ENCODE measurements around the gene TP53INP2.

TP53INP2 gene

GRCh38 chr20:34706302-34706875 is 2.2 kb downstream of the TP53INP2 start:
- TF ChIP-seq CTCF (IDR thresholded peaks at IDR 0.05; ENCODE audit: borderline replicate concordance, insufficient read depth, low read depth, low read length), result no peak
- no peak overlapping the region for H3K4me3 ChIP-seq (ENCODE audit: low read depth, low read length)

- no peak for TF ChIP-seq CTCF (IDR thresholded peaks at IDR 0.05; ENCODE audit: borderline replicate concordance, insufficient read depth, low read depth, low read length)
- H3K4me3 ChIP-seq (ENCODE audit: low read depth, low read length), result no peak overlapping the region
These were observed 3.0 kb downstream of the TP53INP2 start for GRCh38 chr20:34706912-34707784.

- H3K4me3 ChIP-seq (ENCODE audit: low read depth, low read length), result peak overlapping the region; percentile 68
- TF ChIP-seq CTCF (IDR thresholded peaks at IDR 0.05; ENCODE audit: borderline replicate concordance, insufficient read depth, low read depth, low read length), result peak; percentile 66
These were observed 4.5 kb downstream of the TP53INP2 start for GRCh38 chr20:34708621-34709043.

- peak overlapping the region; percentile 68 for H3K4me3 ChIP-seq (ENCODE audit: low read depth, low read length)
- no peak for TF ChIP-seq CTCF (IDR thresholded peaks at IDR 0.05; ENCODE audit: borderline replicate concordance, insufficient read depth, low read depth, low read length)
These were observed 5.1 kb downstream of the TP53INP2 start for GRCh38 chr20:34709044-34709830.

- peak overlapping the region; percentile 68 for H3K4me3 ChIP-seq (ENCODE audit: low read depth, low read length)
- TF ChIP-seq CTCF (IDR thresholded peaks at IDR 0.05; ENCODE audit: borderline replicate concordance, insufficient read depth, low read depth, low read length), result no peak
These were observed 5.9 kb downstream of the TP53INP2 start for GRCh38 chr20:34709831-34710567.

GRCh38 chr20:34710568-34710839 is 6.4 kb downstream of the TP53INP2 start:
- TF ChIP-seq CTCF (IDR thresholded peaks at IDR 0.05; ENCODE audit: borderline replicate concordance, insufficient read depth, low read depth, low read length), result no peak
- H3K4me3 ChIP-seq (ENCODE audit: low read depth, low read length), result no peak overlapping the region
